BLaER1 treated with 17β-estradiol and CSF1 and Interleukin-3, amounts not matched to agents 10 nM and 100 nM (cell line): ENCODE measurements around the gene ASS1.

Experiments
- H3K27ac ChIP-seq, 11 experiments: shearing (Covaris generic); formaldehyde crosslinking; 2 replicates each; pipeline ENCODE4 v1.8.1; 2022
- H3K27me3 ChIP-seq, 11 experiments: shearing (Covaris generic); formaldehyde crosslinking; 2 replicates each; pipeline ENCODE4 v1.8.1; 2022
- H3K36me3 ChIP-seq, 11 experiments: shearing (Covaris generic); formaldehyde crosslinking; 2 replicates each; pipeline ENCODE4 v1.8.1; 2022
- H3K4me1 ChIP-seq, 10 experiments: shearing (Covaris generic); formaldehyde crosslinking; 2 replicates each; pipeline ENCODE4 v1.8.1; 2022
- H3K4me2 ChIP-seq, 11 experiments: shearing (Covaris generic); formaldehyde crosslinking; 2 replicates each; pipeline ENCODE4 v1.8.1; 2022
- H3K4me3 ChIP-seq, 10 experiments: shearing (Covaris generic); formaldehyde crosslinking; 2 replicates each; pipeline ENCODE4 v1.8.1; 2022
- H3K9ac ChIP-seq, 11 experiments: shearing (Covaris generic); formaldehyde crosslinking; 2 replicates each; pipeline ENCODE4 v1.8.1; 2022
- H3K9me3 ChIP-seq, 11 experiments: shearing (Covaris generic); formaldehyde crosslinking; replicated peaks in 1 of 11; 2 replicates each; pipeline ENCODE4 v1.8.1; 2022
- H4K20me1 ChIP-seq, 11 experiments: shearing (Covaris generic); formaldehyde crosslinking; 2 replicates each; pipeline ENCODE4 v1.8.1; 2022
- Cebpa-rat ChIP-seq, 11 experiments: shearing (Covaris generic); IDR thresholded peaks; 2 replicates each; pipeline ENCODE4 v1.8.1; 2022

The ASS1 gene

GRCh38 chr9:130451509-130452388, 7.0 kb downstream of the ASS1 start:
- no peak for TF ChIP-seq Cebpa-rat (IDR thresholded peaks at IDR 0.05)
- H3K4me2 ChIP-seq: peak overlapping the region; percentile 41 to 99 (median 54)

GRCh38 chr9:130452835-130453234, 8.1 kb downstream of the ASS1 start:
- Histone ChIP-seq H4K20me1 (peaks cover 0 to 86% (median 28%) of the 10 kb centered on the region in 11 experiments; a peak in 15 of 22 replicates), H3K4me2 (0 out of 22 replicates have a peak overlapping the region, but pooled peaks of 1 of the 11 experiments have one; percentile 98), H3K27ac (no peak overlapping the region), H3K4me3 (no peak overlapping the region), H3K4me1 (peaks cover 38 to 53% (median 46%) of the 10 kb centered on the region in 10 experiments), H3K36me3 (peaks cover 11 to 48% (median 18%) of the 10 kb centered on the region in 11 experiments; a peak in 15 of 22 replicates), H3K9ac (no peak overlapping the region), H3K27me3 (no peaks in the 10 kb centered on the region), H3K9me3 (no peaks in the 10 kb centered on the region)
- TF ChIP-seq Cebpa-rat (IDR thresholded peaks at IDR 0.05): no peak

More at GRCh38 chr9:130451509-130452388, 7.0 kb downstream of the ASS1 start:
- Histone ChIP-seq H3K27me3 (no peaks in the 10 kb centered on the region), H3K9me3 (no peaks in the 10 kb centered on the region), H4K20me1 (peaks cover 0 to 89% (median 28%) of the 10 kb centered on the region in 11 experiments; a peak in 15 of 22 replicates), H3K36me3 (peaks cover 5 to 40% (median 18%) of the 10 kb centered on the region in 11 experiments; a peak in 15 of 22 replicates), H3K4me3 (no peak overlapping the region), H3K4me1 (peaks cover 48 to 63% (median 57%) of the 10 kb centered on the region in 10 experiments), H3K9ac (peak overlapping the region in 8 of 11 experiments; percentile 6 to 65 (median 53); a peak in 13 of 22 replicates), H3K27ac (peak overlapping the region in 8 of 11 experiments; percentile 28 to 67 (median 60); a peak in 14 of 22 replicates)

GRCh38 chr9:130453487-130453886, 8.7 kb downstream of the ASS1 start:
- no peak for TF ChIP-seq Cebpa-rat (IDR thresholded peaks at IDR 0.05)
- Histone ChIP-seq H4K20me1 (peaks cover 0 to 86% (median 30%) of the 10 kb centered on the region in 11 experiments; a peak in 15 of 22 replicates), H3K4me3 (no peak overlapping the region), H3K4me1 (peaks cover 31 to 46% (median 39%) of the 10 kb centered on the region in 10 experiments), H3K4me2 (no peak overlapping the region), H3K27ac (no peak overlapping the region), H3K27me3 (no peaks in the 10 kb centered on the region), H3K36me3 (peaks cover 13 to 54% (median 22%) of the 10 kb centered on the region in 11 experiments; a peak in 16 of 22 replicates), H3K9ac (no peak overlapping the region), H3K9me3 (no peaks in the 10 kb centered on the region)

GRCh38 chr9:130454096-130454811, 9.5 kb downstream of the ASS1 start:
- peaks cover 0 to 86% (median 32%) of the 10 kb centered on the region in 11 experiments; a peak in 15 of 22 replicates for H4K20me1 ChIP-seq
- H3K9me3 ChIP-seq: no peaks in the 10 kb centered on the region
- H3K27ac ChIP-seq: no peak overlapping the region
- TF ChIP-seq Cebpa-rat (IDR thresholded peaks at IDR 0.05): no peak
- H3K4me3 ChIP-seq: no peak overlapping the region
- no peak overlapping the region for H3K9ac ChIP-seq
- H3K4me1 ChIP-seq: peaks cover 23 to 39% (median 32%) of the 10 kb centered on the region in 10 experiments
- peaks cover 16 to 61% (median 29%) of the 10 kb centered on the region in 11 experiments; a peak in 16 of 22 replicates for H3K36me3 ChIP-seq
- H3K27me3 ChIP-seq: no peaks in the 10 kb centered on the region
- H3K4me2 ChIP-seq: no peak overlapping the region

GRCh38 chr9:130454812-130455325, 10.1 kb downstream of the ASS1 start:
- no peak overlapping the region for H3K4me2 ChIP-seq
- no peaks in the 10 kb centered on the region for H3K27me3 ChIP-seq
- no peaks in the 10 kb centered on the region for H3K9me3 ChIP-seq
- peaks cover 21 to 32% (median 25%) of the 10 kb centered on the region in 10 experiments for H3K4me1 ChIP-seq
- H3K27ac ChIP-seq: no peak overlapping the region
- H3K9ac ChIP-seq: no peak overlapping the region
- H3K4me3 ChIP-seq: no peak overlapping the region
- peaks cover 16 to 67% (median 29%) of the 10 kb centered on the region in 11 experiments; a peak in 16 of 22 replicates for H3K36me3 ChIP-seq
- H4K20me1 ChIP-seq: peaks cover 0 to 86% (median 35%) of the 10 kb centered on the region in 11 experiments; a peak in 15 of 22 replicates
- TF ChIP-seq Cebpa-rat (IDR thresholded peaks at IDR 0.05): no peak

- H3K27ac ChIP-seq: no peak overlapping the region
- H3K27me3 ChIP-seq: no peaks in the 10 kb centered on the region
- peaks cover 0 to 9% (median 0%) of the 10 kb centered on the region in 10 experiments; a peak in 6 of 20 replicates for H3K4me1 ChIP-seq
- no peaks in the 10 kb centered on the region for H3K9me3 ChIP-seq
- H4K20me1 ChIP-seq: peaks cover 0 to 84% (median 32%) of the 10 kb centered on the region in 11 experiments; a peak in 15 of 22 replicates
- H3K4me3 ChIP-seq: no peak overlapping the region
- no peak for TF ChIP-seq Cebpa-rat (IDR thresholded peaks at IDR 0.05)
- H3K9ac ChIP-seq: no peak overlapping the region
- H3K4me2 ChIP-seq: no peak overlapping the region
- peaks cover 14 to 63% (median 30%) of the 10 kb centered on the region in 11 experiments; a peak in 17 of 22 replicates for H3K36me3 ChIP-seq
These were observed 13.5 kb downstream of the ASS1 start for GRCh38 chr9:130458027-130458803.

GRCh38 chr9:130458804-130459067, 14.0 kb downstream of the ASS1 start:
- Histone ChIP-seq H3K9me3 (no peaks in the 10 kb centered on the region), H3K27me3 (no peaks in the 10 kb centered on the region), H3K4me3 (no peak overlapping the region), H3K36me3 (peaks cover 14 to 64% (median 29%) of the 10 kb centered on the region in 11 experiments; a peak in 17 of 22 replicates), H4K20me1 (peaks cover 0 to 84% (median 32%) of the 10 kb centered on the region in 11 experiments; a peak in 15 of 22 replicates), H3K9ac (no peak overlapping the region), H3K4me2 (no peak overlapping the region), H3K27ac (no peak overlapping the region), H3K4me1 (peaks cover 0 to 9% (median 0%) of the 10 kb centered on the region in 10 experiments; a peak in 6 of 20 replicates)
- no peak for TF ChIP-seq Cebpa-rat (IDR thresholded peaks at IDR 0.05)

- H3K4me3 ChIP-seq: no peak overlapping the region
- H3K4me2 ChIP-seq: no peak overlapping the region
- no peak overlapping the region for H3K9ac ChIP-seq
- no peaks in the 10 kb centered on the region for H3K9me3 ChIP-seq
- no peak for TF ChIP-seq Cebpa-rat (IDR thresholded peaks at IDR 0.05)
- H3K36me3 ChIP-seq: peaks cover 10 to 65% (median 29%) of the 10 kb centered on the region in 11 experiments; a peak in 18 of 22 replicates
- peaks cover 0 to 84% (median 34%) of the 10 kb centered on the region in 11 experiments; a peak in 15 of 22 replicates for H4K20me1 ChIP-seq
- H3K4me1 ChIP-seq: peaks cover 0 to 9% (median 0%) of the 10 kb centered on the region in 10 experiments; a peak in 6 of 20 replicates
- no peak overlapping the region for H3K27ac ChIP-seq
- H3K27me3 ChIP-seq: no peaks in the 10 kb centered on the region
These were observed 14.4 kb downstream of the ASS1 start for GRCh38 chr9:130459151-130459550.
